Body of pancreas (tissue), 4 donors: Measurements from ENCODE around the gene TFF2.

ENCODE experiments used
- POLR2A ChIP-seq, 3 donors: fragments of 450-650 bp; IDR thresholded peaks; one replicate each; pipeline ENCODE4 v1.6.1; 2016; ENCODE audit warnings: antibody characterized with exemption in 3 of 3, mild to moderate bottlenecking in 2 of 3
- TF ChIP-seq, protein P1 (sequence below), 7 experiments: fragments of 450-650 bp in 4 of 7; fragments of 200-600 bp in 3 of 7; sonication (generic) in 3 of 7; IDR thresholded peaks; one replicate each; pipeline ENCODE4 v1.5.1; 2016 to 2019; ENCODE audit warnings: antibody characterized with exemption in 7 of 7

DNA sequence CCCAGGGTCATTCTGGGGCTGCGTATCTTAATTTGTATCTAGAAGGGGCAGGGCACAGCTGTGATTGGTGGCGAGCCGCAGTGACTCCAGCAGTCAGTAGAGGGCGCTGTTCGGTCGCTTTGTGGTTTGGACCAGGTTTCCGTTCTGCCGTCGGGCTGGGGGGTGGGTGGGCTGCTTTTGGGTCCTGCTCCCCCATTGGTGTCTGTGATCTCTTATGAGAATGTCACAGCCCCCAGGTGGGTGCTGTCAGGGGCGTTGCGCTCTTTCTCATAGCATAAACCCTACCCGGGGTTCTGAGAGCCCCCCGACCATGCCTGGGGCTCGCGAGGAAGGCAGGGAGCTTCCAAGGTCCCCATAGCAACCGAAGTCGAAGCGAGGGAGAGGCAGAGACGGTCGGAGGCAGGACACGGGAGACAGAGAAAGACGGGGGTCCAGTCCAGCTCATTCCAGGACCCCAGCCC, 41.0 kb downstream of the TFF2 start:
- TF ChIP-seq, protein P1, sequence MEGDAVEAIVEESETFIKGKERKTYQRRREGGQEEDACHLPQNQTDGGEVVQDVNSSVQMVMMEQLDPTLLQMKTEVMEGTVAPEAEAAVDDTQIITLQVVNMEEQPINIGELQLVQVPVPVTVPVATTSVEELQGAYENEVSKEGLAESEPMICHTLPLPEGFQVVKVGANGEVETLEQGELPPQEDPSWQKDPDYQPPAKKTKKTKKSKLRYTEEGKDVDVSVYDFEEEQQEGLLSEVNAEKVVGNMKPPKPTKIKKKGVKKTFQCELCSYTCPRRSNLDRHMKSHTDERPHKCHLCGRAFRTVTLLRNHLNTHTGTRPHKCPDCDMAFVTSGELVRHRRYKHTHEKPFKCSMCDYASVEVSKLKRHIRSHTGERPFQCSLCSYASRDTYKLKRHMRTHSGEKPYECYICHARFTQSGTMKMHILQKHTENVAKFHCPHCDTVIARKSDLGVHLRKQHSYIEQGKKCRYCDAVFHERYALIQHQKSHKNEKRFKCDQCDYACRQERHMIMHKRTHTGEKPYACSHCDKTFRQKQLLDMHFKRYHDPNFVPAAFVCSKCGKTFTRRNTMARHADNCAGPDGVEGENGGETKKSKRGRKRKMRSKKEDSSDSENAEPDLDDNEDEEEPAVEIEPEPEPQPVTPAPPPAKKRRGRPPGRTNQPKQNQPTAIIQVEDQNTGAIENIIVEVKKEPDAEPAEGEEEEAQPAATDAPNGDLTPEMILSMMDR (IDR thresholded peaks at IDR 0.05), result peak; percentile 45 to 85 (median 58)
- no peak for TF ChIP-seq POLR2A (IDR thresholded peaks at IDR 0.05)
